Osteocyte (in vitro differentiated cells): ENCODE results near the gene ACSM5. TPM values are rescaled to one million over a fixed set of nuclear protein-coding genes. Genes with fewer than 3 reads are reported as not detected.
"Not testable (repeated sequence)": the region's sequence is repeated elsewhere in the genome, so short reads cannot be mapped to it uniquely, and the experiment has no call there.

Experiments used
- DNase-seq: peaks from one replicate; pipeline ENCODE4 v3.0.0; 2021; ENCODE audit warnings: mixed read lengths; ENCODE audit not compliant: unreplicated experiment; ENCODE audit errors: extremely low spot score
- H3K27ac Mint-ChIP-seq: one replicate; pipeline ENCODE4 v1.8.0; 2021; ENCODE audit warnings: mild to moderate bottlenecking, mixed read lengths; ENCODE audit not compliant: unreplicated experiment
- H3K27me3 Mint-ChIP-seq: one replicate; pipeline ENCODE4 v1.8.0; 2021; ENCODE audit warnings: mixed read lengths; ENCODE audit not compliant: unreplicated experiment
- H3K36me3 Mint-ChIP-seq: one replicate; pipeline ENCODE4 v1.8.0; 2021; ENCODE audit warnings: mixed read lengths; ENCODE audit not compliant: unreplicated experiment
- H3K4me1 Mint-ChIP-seq: one replicate; pipeline ENCODE4 v1.8.0; 2021; ENCODE audit warnings: mixed read lengths; ENCODE audit not compliant: unreplicated experiment
- H3K4me3 Mint-ChIP-seq: one replicate; pipeline ENCODE4 v1.8.0; 2021; ENCODE audit warnings: mild to moderate bottlenecking, moderate library complexity, mixed read lengths; ENCODE audit not compliant: unreplicated experiment
- H3K9me3 Mint-ChIP-seq: one replicate; pipeline ENCODE4 v1.8.0; 2021; ENCODE audit warnings: mixed read lengths; ENCODE audit not compliant: unreplicated experiment
- CTCF ChIP-seq: fragments of 200-600 bp; sonication (generic); IDR thresholded peaks from 2 replicates; pipeline ENCODE4 v1.5.0; 2021; ENCODE audit warnings: antibody characterized with exemption, mild to moderate bottlenecking, moderate library complexity
- total RNA-seq: library from RNA; stranded (reverse); gene quantifications from 2 replicates; pipeline ENCODE4 v1.2.1, GENCODE V29; 2021

ACSM5 gene
- total RNA-seq, 1 donor from 2014 or later: 2.3 TPM

- Mint-ChIP-seq H3K9me3 (peaks cover 12% of the 10 kb centered on the region), H3K4me3 (no peak overlapping the region), H3K4me1 (no peaks in the 10 kb centered on the region), H3K27ac (no peak overlapping the region), H3K36me3 (no peaks in the 10 kb centered on the region), H3K27me3 (no peaks in the 10 kb centered on the region)
- no peak for DNase-seq
- no peak for TF ChIP-seq CTCF
Observed at GRCh38 chr16:20424129-20424866, 15.0 kb downstream of the ACSM5 start.

GRCh38 chr16:20427401-20427797, 18.1 kb downstream of the ACSM5 start:
- not testable (repeated sequence) for H3K36me3 Mint-ChIP-seq, H3K4me3 Mint-ChIP-seq, DNase-seq, H3K27ac Mint-ChIP-seq, H3K4me1 Mint-ChIP-seq, H3K27me3 Mint-ChIP-seq
- peaks cover 12% of the 10 kb centered on the region for H3K9me3 Mint-ChIP-seq

- DNase-seq, H3K27me3 Mint-ChIP-seq, H3K9me3 Mint-ChIP-seq, H3K4me1 Mint-ChIP-seq, H3K27ac Mint-ChIP-seq, H3K36me3 Mint-ChIP-seq, H3K4me3 Mint-ChIP-seq: not testable (repeated sequence)
Observed at GRCh38 chr16:20429499-20429898, 20.2 kb downstream of the ACSM5 start.

GRCh38 chr16:20430480-20430879, 21.1 kb downstream of the ACSM5 start:
- H3K4me3 Mint-ChIP-seq, H3K27me3 Mint-ChIP-seq, H3K27ac Mint-ChIP-seq, H3K4me1 Mint-ChIP-seq, H3K9me3 Mint-ChIP-seq, H3K36me3 Mint-ChIP-seq, DNase-seq: not testable (repeated sequence)

- Mint-ChIP-seq H3K9me3 (no peaks in the 10 kb centered on the region), H3K36me3 (no peaks in the 10 kb centered on the region), H3K4me1 (no peaks in the 10 kb centered on the region), H3K27me3 (no peaks in the 10 kb centered on the region), H3K27ac (no peak overlapping the region), H3K4me3 (no peak overlapping the region)
- TF ChIP-seq CTCF: no peak
- DNase-seq: no peak
Observed at GRCh38 chr16:20430948-20431347, 21.6 kb downstream of the ACSM5 start.

- not testable (repeated sequence) for H3K27ac Mint-ChIP-seq, H3K36me3 Mint-ChIP-seq, DNase-seq, H3K9me3 Mint-ChIP-seq, H3K4me3 Mint-ChIP-seq, H3K27me3 Mint-ChIP-seq
- H3K4me1 Mint-ChIP-seq: peaks cover 10% of the 10 kb centered on the region
Observed at GRCh38 chr16:20438950-20439349, 29.6 kb downstream of the ACSM5 start.

GRCh38 chr16:20439820-20440231, 30.5 kb downstream of the ACSM5 start:
- DNase-seq, H3K27ac Mint-ChIP-seq, H3K9me3 Mint-ChIP-seq, H3K27me3 Mint-ChIP-seq, H3K36me3 Mint-ChIP-seq, H3K4me3 Mint-ChIP-seq: not testable (repeated sequence)
- H3K4me1 Mint-ChIP-seq: peaks cover 10% of the 10 kb centered on the region

- H3K4me1 Mint-ChIP-seq: peaks cover 10% of the 10 kb centered on the region
- not testable (repeated sequence) for H3K27me3 Mint-ChIP-seq, H3K36me3 Mint-ChIP-seq, H3K9me3 Mint-ChIP-seq, DNase-seq, H3K4me3 Mint-ChIP-seq
- peak overlapping the region; percentile 67 for H3K27ac Mint-ChIP-seq
Observed at GRCh38 chr16:20440731-20441130, 31.4 kb downstream of the ACSM5 start.
